Testis (tissue), 3 donors: Measurements from ENCODE around the gene SLC41A1. TPM values are rescaled to one million over a fixed set of nuclear protein-coding genes. Genes with fewer than 3 reads are reported as not detected.

Source experiments
- DNase-seq: peaks from one replicate; pipeline ENCODE4 v3.0.0-alpha.2; 2019
- H3K27ac ChIP-seq, 2 donors: fragments of 200-600 bp; sonication (generic); one replicate each; pipeline ENCODE4 v1.5.1; 2019
- H3K27me3 ChIP-seq: fragments of 200-600 bp; sonication (generic); one replicate; pipeline ENCODE4 v1.5.1; 2019
- H3K36me3 ChIP-seq: fragments of 200-600 bp; sonication (generic); one replicate; pipeline ENCODE4 v1.5.1; 2017; ENCODE audit warnings: low read depth; ENCODE audit errors: missing control alignments
- H3K4me1 ChIP-seq: fragments of 200-600 bp; sonication (generic); one replicate; pipeline ENCODE4 v1.5.1; 2019
- H3K4me3 ChIP-seq, 2 donors: fragments of 200-600 bp; sonication (generic); one replicate each; pipeline ENCODE4 v1.5.1; 2017 to 2019
- H3K9me3 ChIP-seq: fragments of 200-600 bp; sonication (generic); one replicate; pipeline ENCODE4 v1.5.1; 2017
- POLR2A ChIP-seq: fragments of 450-650 bp; IDR thresholded peaks from one replicate; pipeline ENCODE4 v1.6.1; 2017; ENCODE audit warnings: antibody characterized with exemption, mild to moderate bottlenecking, moderate library complexity
- WGBS, 2 donors: methylation state at CpG; one replicate each; pipeline ENCODE4 v1.1.5; 2018; 5-methylcytosine and 5-hydroxymethylcytosine counted together
- intact Hi-C: fragments of 100-400 bp; cut with DNase I; formaldehyde crosslinking; loops from one replicate; pipeline ENCODE4 v1.15.1; 2023; ENCODE audit warnings: low total_unique reads
- polyA plus RNA-seq: library from polyadenylated mRNA; stranded (reverse); fragments of 350-450 nt; fragmentation: Illumina TruSeq; extraction: RNeasy Lipid Tissue Mini Kit (QIAGEN cat#74804); gene quantifications from one replicate; pipeline ENCODE4 v1.2.3, GENCODE V29; 2014; ENCODE audit warnings: low read depth, low replicate concordance; ENCODE audit not compliant: insufficient read depth
- total RNA-seq, 2 donors: library from RNA; depleted of rRNA; stranded (reverse); fragments of >200 nt; gene quantifications; one replicate each; pipeline ENCODE4 v1.2.3, GENCODE V29; 2016
- TF ChIP-seq, protein P1 (sequence below), 3 experiments: fragments of 450-650 bp in 2 of 3; fragments of 200-600 bp in 1 of 3; sonication (generic) in 1 of 3; IDR thresholded peaks; one replicate each; pipeline ENCODE4 v1.5.1; 2016 to 2019; ENCODE audit warnings: antibody characterized with exemption in 3 of 3, mild to moderate bottlenecking in 2 of 3, moderate library complexity in 1 of 3

SLC41A1 gene
- total and polyA plus RNA-seq, 3 donors from 2014 or later = 94.7 to 137 (median 122) TPM

DNA sequence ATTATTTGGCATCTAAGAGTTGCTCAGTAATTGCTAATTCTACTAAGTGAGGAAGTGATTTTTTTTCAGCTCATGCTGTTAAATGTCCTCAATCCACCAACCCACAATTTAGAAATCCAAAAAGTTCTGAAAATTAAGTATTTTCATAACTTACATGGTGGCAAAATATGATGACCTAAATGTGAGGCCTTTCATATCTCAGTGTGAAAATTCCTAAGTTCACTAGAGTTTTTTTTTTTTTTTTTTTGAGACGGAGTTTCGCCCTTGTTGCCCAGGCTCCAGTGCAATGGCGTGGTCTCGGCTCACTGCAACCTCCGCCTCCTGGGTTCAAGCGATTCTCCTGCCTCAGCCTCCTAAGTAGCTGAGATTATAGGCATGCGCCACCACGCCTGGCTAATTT lies 68.6 kb downstream of the SLC41A1 start:
- Histone ChIP-seq H3K27me3 (no peaks in the 10 kb centered on the region), H3K4me1 (peaks cover 29% of the 10 kb centered on the region), H3K36me3 (no peaks in the 10 kb centered on the region), H3K27ac (no peak overlapping the region), H3K9me3 (no peaks in the 10 kb centered on the region), H3K4me3 (no peak overlapping the region)
- WGBS, 2 donors = 81 to 92% methylated on average over 8 of the region's 8 CpGs
- DNase-seq = no peak
- intact Hi-C loops = no loop called here
- TF ChIP-seq, protein P1, sequence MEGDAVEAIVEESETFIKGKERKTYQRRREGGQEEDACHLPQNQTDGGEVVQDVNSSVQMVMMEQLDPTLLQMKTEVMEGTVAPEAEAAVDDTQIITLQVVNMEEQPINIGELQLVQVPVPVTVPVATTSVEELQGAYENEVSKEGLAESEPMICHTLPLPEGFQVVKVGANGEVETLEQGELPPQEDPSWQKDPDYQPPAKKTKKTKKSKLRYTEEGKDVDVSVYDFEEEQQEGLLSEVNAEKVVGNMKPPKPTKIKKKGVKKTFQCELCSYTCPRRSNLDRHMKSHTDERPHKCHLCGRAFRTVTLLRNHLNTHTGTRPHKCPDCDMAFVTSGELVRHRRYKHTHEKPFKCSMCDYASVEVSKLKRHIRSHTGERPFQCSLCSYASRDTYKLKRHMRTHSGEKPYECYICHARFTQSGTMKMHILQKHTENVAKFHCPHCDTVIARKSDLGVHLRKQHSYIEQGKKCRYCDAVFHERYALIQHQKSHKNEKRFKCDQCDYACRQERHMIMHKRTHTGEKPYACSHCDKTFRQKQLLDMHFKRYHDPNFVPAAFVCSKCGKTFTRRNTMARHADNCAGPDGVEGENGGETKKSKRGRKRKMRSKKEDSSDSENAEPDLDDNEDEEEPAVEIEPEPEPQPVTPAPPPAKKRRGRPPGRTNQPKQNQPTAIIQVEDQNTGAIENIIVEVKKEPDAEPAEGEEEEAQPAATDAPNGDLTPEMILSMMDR (IDR thresholded peaks at IDR 0.05) = no peak
- no peak for TF ChIP-seq POLR2A

DNA sequence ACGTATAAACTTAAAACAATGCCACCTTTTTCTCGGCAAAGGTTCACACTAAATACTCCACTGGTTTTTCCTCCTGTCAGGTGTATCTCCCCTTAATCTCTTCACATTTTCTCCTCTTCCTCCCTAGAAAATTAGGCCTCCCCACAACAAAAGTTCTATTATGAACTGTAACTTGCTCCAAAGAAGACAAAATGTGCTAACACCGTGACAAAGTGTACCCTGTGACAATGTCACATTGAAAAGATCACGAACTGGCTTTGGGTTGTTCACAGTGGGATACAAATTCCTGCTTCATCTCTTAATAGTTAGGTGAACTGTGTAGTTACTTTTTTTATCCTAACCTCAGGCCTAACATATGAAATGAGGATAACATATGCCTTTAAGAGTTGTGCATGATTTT lies 69.0 kb downstream of the SLC41A1 start:
- H3K27me3 ChIP-seq = no peaks in the 10 kb centered on the region

DNA sequence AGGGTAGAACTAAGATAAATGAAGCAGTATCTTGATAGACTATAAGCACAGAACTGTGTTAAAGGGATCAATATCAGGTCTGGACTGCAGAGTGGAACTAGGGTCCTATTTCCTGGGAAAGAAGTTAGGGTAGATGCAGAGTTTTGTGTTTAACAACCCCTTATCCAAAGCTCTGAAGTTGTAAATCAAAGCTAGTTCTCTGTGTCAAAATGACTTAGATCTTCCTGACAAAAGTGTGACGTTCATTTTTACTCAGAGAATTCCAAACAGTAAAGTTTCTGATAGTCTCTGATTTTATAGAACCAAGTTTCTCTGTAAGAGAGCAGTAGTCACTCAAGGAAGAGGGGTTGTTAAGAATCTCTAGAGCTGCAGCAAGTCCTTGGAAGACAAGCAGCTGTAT lies 71.3 kb downstream of the SLC41A1 start:
- TF ChIP-seq, protein P1 (IDR thresholded peaks at IDR 0.05) = no peak
- TF ChIP-seq POLR2A = no peak
- H3K4me1 ChIP-seq = peaks cover 15% of the 10 kb centered on the region
- no peaks in the 10 kb centered on the region for H3K9me3 ChIP-seq
- 20 to 40% methylated on average over 1 of the region's 1 CpG for WGBS, 2 donors
- H3K27ac ChIP-seq = no peak overlapping the region
- no peaks in the 10 kb centered on the region for H3K36me3 ChIP-seq
- H3K4me3 ChIP-seq = no peak overlapping the region
- intact Hi-C loops = no loop called here
- DNase-seq = no peak
- H3K27me3 ChIP-seq = no peaks in the 10 kb centered on the region

More for the DNA sequence above, 69.0 kb downstream of the SLC41A1 start:
- H3K36me3 ChIP-seq = no peaks in the 10 kb centered on the region
- WGBS, 2 donors = 30 to 41% methylated on average over 4 of the region's 4 CpGs
- no peak for TF ChIP-seq POLR2A
- TF ChIP-seq, protein P1 (IDR thresholded peaks at IDR 0.05) = no peak
- intact Hi-C loops = no loop called here
- H3K4me1 ChIP-seq = peaks cover 29% of the 10 kb centered on the region
- H3K9me3 ChIP-seq = no peaks in the 10 kb centered on the region
- no peak overlapping the region for H3K27ac ChIP-seq
- no peak overlapping the region for H3K4me3 ChIP-seq
- DNase-seq = no peak

DNA sequence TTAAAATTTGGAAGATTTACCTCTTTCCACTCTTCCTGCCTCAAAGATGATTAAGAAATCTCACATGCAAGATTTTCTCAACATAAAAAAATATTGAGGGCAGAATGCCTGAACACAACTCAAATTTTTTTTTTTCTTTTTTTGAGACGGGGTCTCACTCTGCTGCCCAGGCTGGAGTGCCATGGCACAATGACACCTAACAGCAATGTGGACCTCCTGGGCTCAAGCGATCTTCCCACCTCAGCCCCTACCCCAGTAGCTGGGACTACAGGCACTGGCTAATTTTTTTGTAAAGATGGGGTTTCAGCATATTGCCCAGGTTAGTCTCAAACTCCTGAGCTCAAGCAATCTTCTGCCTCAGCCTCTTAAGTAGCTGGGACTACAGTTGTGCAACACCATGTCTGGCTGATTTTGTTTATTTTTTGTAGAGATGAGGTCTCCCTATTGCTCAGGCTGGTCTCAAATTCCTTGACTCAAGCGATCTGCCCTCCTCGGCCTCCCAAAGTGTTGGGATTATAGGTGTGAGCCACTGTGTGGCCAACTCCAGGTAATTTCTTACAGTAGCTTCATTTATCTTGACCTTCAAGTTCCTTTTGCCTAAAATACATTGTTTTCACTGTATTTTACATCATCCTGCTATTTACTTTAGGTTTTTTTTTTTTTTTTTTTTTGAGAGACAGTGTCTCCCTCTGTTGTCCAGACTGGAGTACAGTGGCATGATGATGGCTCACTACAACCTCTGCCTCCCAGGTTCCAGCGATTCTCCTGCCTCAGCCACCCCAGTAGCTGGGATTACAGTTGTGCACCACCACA lies 73.4 kb downstream of the SLC41A1 start:
- Histone ChIP-seq H3K36me3 (no peaks in the 10 kb centered on the region), H3K9me3 (no peaks in the 10 kb centered on the region), H3K27ac (no peak overlapping the region), H3K4me3 (no peak overlapping the region), H3K27me3 (no peaks in the 10 kb centered on the region), H3K4me1 (peaks cover 3% of the 10 kb centered on the region)
- intact Hi-C loops = no loop called here
- DNase-seq = no peak
- 65 to 76% methylated on average over 5 of the region's 5 CpGs for WGBS, 2 donors
- no peak for TF ChIP-seq POLR2A
- TF ChIP-seq, protein P1 (IDR thresholded peaks at IDR 0.05) = no peak

Other genes with a start within 250 kb of the SLC41A1 start
- 10 to 100 TPM; 20.5 to 25.4 TPM for gene ELK4, start 181.2 kb downstream of the SLC41A1 start, total RNA-seq
- 20.4 TPM for gene ELK4, start 181.2 kb downstream of the SLC41A1 start, polyA plus RNA-seq
- gene SLC45A3, start 132.7 kb downstream of the SLC41A1 start, total RNA-seq = 1 to 10 TPM; 7.3 to 8.9 TPM
- gene SLC45A3, start 132.7 kb downstream of the SLC41A1 start, polyA plus RNA-seq = 4.5 TPM
- gene NUCKS1, start 63.0 kb downstream of the SLC41A1 start, total RNA-seq = 10 to 100 TPM; 57.7 to 98.6 TPM
- gene NUCKS1, start 63.0 kb downstream of the SLC41A1 start, polyA plus RNA-seq = 66.3 TPM
- 10 to 100 TPM in 1 of 2 donors, 1 to 10 TPM in 1; 7.4 to 10.8 TPM for gene RAB29, start 37.7 kb downstream of the SLC41A1 start, total RNA-seq
- 8.3 TPM for gene RAB29, start 37.7 kb downstream of the SLC41A1 start, polyA plus RNA-seq
- under 1 TPM; 0.71 to 0.81 TPM for gene PM20D1, start 36.9 kb upstream of the SLC41A1 start, total RNA-seq
- 1.7 TPM for gene PM20D1, start 36.9 kb upstream of the SLC41A1 start, polyA plus RNA-seq
- under 1 TPM; 0.24 to 0.43 TPM for gene SLC26A9, start 130.3 kb upstream of the SLC41A1 start, total RNA-seq
- 0.26 TPM for gene SLC26A9, start 130.3 kb upstream of the SLC41A1 start, polyA plus RNA-seq
- 1 to 10 TPM; 1.7 to 8.4 TPM for gene RAB7B, start 190.2 kb upstream of the SLC41A1 start, total RNA-seq
- gene RAB7B, start 190.2 kb upstream of the SLC41A1 start, polyA plus RNA-seq = 6.2 TPM
- under 1 TPM in 1 of 2 donors, not detected in 1; 0.16 TPM for gene CTSE, start 210.7 kb upstream of the SLC41A1 start, total RNA-seq
- 0.98 TPM for gene CTSE, start 210.7 kb upstream of the SLC41A1 start, polyA plus RNA-seq
- 1 to 10 TPM; 2.4 to 3.0 TPM for gene RHEX, start 240.0 kb upstream of the SLC41A1 start, total RNA-seq
- gene RHEX, start 240.0 kb upstream of the SLC41A1 start, polyA plus RNA-seq = 2.9 TPM